MM.1S (cell line): ENCODE data around the gene CT55.

Experiments
- EZH2phosphoT487 ChIP-seq: fragments of 300-600 bp; sonication (generic); IDR thresholded peaks from 2 replicates; pipeline ENCODE4 v1.6.1; 2018; ENCODE audit warnings: antibody characterized with exemption, low read length
- TF ChIP-seq, protein P1 (sequence below): fragments of 300-600 bp; sonication (generic); IDR thresholded peaks from 2 replicates; pipeline ENCODE4 v1.5.1; 2016; ENCODE audit warnings: antibody characterized with exemption, low read length, mixed read lengths

DNA sequence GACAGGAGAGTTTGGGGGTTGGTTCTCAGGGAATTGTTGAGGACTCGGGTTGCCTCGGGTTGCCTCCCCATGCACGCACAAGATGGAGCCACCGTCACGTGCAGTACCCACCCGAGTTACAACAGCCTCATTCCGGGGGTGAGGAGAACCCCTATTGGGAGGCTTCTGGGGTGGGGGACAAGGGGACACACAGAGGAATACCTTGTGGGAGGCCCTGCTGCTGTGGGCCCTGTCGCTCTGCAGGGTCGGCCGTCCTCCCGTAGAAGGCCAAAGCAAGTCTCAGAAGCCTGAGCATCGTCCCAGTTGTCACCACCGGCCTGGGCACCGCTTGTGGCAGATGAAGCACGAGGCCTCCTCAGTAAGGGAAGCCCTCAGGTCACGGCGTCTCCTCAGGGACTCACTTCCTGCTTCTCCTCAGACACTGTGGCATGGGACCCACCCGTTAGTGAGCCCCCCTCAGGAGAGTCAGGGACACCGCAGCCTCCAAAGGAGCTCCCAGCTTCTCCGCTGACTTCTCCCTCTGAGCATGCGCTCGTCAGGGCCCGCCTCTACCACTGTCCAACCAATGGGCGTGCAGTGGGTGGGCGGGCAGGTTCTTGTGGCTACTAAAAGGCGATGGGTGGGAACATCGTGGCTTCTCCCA lies at the start of gene CT55:
- TF ChIP-seq, protein P1, sequence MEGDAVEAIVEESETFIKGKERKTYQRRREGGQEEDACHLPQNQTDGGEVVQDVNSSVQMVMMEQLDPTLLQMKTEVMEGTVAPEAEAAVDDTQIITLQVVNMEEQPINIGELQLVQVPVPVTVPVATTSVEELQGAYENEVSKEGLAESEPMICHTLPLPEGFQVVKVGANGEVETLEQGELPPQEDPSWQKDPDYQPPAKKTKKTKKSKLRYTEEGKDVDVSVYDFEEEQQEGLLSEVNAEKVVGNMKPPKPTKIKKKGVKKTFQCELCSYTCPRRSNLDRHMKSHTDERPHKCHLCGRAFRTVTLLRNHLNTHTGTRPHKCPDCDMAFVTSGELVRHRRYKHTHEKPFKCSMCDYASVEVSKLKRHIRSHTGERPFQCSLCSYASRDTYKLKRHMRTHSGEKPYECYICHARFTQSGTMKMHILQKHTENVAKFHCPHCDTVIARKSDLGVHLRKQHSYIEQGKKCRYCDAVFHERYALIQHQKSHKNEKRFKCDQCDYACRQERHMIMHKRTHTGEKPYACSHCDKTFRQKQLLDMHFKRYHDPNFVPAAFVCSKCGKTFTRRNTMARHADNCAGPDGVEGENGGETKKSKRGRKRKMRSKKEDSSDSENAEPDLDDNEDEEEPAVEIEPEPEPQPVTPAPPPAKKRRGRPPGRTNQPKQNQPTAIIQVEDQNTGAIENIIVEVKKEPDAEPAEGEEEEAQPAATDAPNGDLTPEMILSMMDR = no peak
- no peak for TF ChIP-seq EZH2phosphoT487
